GM18502 (cell line): ENCODE measurements around the gene SETD2.
"Not testable (repeated sequence)": the region's sequence is repeated elsewhere in the genome, so short reads cannot be mapped to it uniquely, and the experiment has no call there.

Experiments used
- ATAC-seq: cut with Tn5 transposase; IDR thresholded peaks from one replicate; pipeline ENCODE4 v1.9.1; 2021; ENCODE audit warnings: mild to moderate bottlenecking; ENCODE audit not compliant: unreplicated experiment, poor library complexity

SETD2 gene

GRCh38 chr3:47041114-47041513 lies 122.8 kb downstream of the SETD2 start:
- ATAC-seq: no peak

GRCh38 chr3:47037302-47037701 lies 126.6 kb downstream of the SETD2 start:
- not testable (repeated sequence) for ATAC-seq

- no peak for ATAC-seq
Measured at GRCh38 chr3:47036145-47036544, 127.8 kb downstream of the SETD2 start.

- ATAC-seq: no peak
Measured at GRCh38 chr3:47035645-47036044, 128.3 kb downstream of the SETD2 start.

GRCh38 chr3:47034868-47035489 lies 128.9 kb downstream of the SETD2 start:
- no peak for ATAC-seq

GRCh38 chr3:47031041-47031440 lies 132.9 kb downstream of the SETD2 start:
- ATAC-seq: not testable (repeated sequence)

- ATAC-seq: no peak
Measured at GRCh38 chr3:47028667-47029066, 135.2 kb downstream of the SETD2 start.

- ATAC-seq: no peak
Measured at GRCh38 chr3:47028146-47028545, 135.8 kb downstream of the SETD2 start.

- ATAC-seq: not testable (repeated sequence)
Measured at GRCh38 chr3:47026432-47026831, 137.5 kb downstream of the SETD2 start.

- ATAC-seq: no peak
Measured at GRCh38 chr3:47024932-47025331, 139.0 kb downstream of the SETD2 start.

GRCh38 chr3:47022641-47023071 lies 141.3 kb downstream of the SETD2 start:
- no peak for ATAC-seq

GRCh38 chr3:47020311-47020710 lies 143.6 kb downstream of the SETD2 start:
- ATAC-seq: no peak

GRCh38 chr3:47019201-47019600 lies 144.7 kb downstream of the SETD2 start:
- no peak for ATAC-seq

- no peak for ATAC-seq
Measured at GRCh38 chr3:47018269-47018611, 145.7 kb downstream of the SETD2 start.

- no peak for ATAC-seq
Measured at GRCh38 chr3:47017504-47018268, 146.2 kb downstream of the SETD2 start.

GRCh38 chr3:47016934-47017435 lies 146.9 kb downstream of the SETD2 start:
- ATAC-seq: peak; percentile 44

GRCh38 chr3:47016086-47016933 lies 147.6 kb downstream of the SETD2 start:
- no peak for ATAC-seq

- no peak for ATAC-seq
Measured at GRCh38 chr3:47015151-47015550, 148.8 kb downstream of the SETD2 start.

- ATAC-seq: no peak
Measured at GRCh38 chr3:47014036-47014435, 149.9 kb downstream of the SETD2 start.

GRCh38 chr3:47013231-47013630 lies 150.7 kb downstream of the SETD2 start:
- ATAC-seq: no peak
